WERI-Rb-1 (cell line): Measurements from ENCODE around the gene PPP1R9A.

Experiments used
- DNase-seq: peaks from one replicate; pipeline ENCODE4 v3.0.0-alpha.2; 2020
- H3K27ac ChIP-seq: fragments of 250-450 bp; sonication (Bioruptor Pico); 2 replicates; pipeline ENCODE4 v1.5.1; 2020; ENCODE audit warnings: mild to moderate bottlenecking, moderate library complexity
- H3K27me3 ChIP-seq: fragments of 250-450 bp; sonication (Bioruptor Pico); 2 replicates; pipeline ENCODE4 v1.5.1; 2021; ENCODE audit warnings: mild to moderate bottlenecking, low read depth, moderate library complexity; ENCODE audit not compliant: insufficient read depth, severe bottlenecking
- H3K36me3 ChIP-seq: fragments of 250-450 bp; sonication (Bioruptor Pico); 2 replicates; pipeline ENCODE4 v1.5.1; 2020; ENCODE audit warnings: mild to moderate bottlenecking, moderate library complexity
- H3K4me3 ChIP-seq: 2 replicates; pipeline ENCODE4 v1.5.1; 2011; ENCODE audit warnings: low read depth, mild to moderate bottlenecking, control low read depth, low read length
- H3K9me3 ChIP-seq: fragments of 250-450 bp; sonication (Bioruptor Pico); 2 replicates; pipeline ENCODE4 v1.5.1; 2021; ENCODE audit warnings: mild to moderate bottlenecking, moderate library complexity; ENCODE audit not compliant: severe bottlenecking
- TF ChIP-seq, protein P1 (sequence below): IDR thresholded peaks from 2 replicates; pipeline ENCODE4 v1.5.1; 2011; ENCODE audit warnings: low read depth, mild to moderate bottlenecking, control low read depth, inconsistent platforms, low read length

The PPP1R9A gene

GRCh38 chr7:95055295-95055694, 147.9 kb downstream of the PPP1R9A start:
- H3K4me3 ChIP-seq, result no peak overlapping the region
- TF ChIP-seq, protein P1, sequence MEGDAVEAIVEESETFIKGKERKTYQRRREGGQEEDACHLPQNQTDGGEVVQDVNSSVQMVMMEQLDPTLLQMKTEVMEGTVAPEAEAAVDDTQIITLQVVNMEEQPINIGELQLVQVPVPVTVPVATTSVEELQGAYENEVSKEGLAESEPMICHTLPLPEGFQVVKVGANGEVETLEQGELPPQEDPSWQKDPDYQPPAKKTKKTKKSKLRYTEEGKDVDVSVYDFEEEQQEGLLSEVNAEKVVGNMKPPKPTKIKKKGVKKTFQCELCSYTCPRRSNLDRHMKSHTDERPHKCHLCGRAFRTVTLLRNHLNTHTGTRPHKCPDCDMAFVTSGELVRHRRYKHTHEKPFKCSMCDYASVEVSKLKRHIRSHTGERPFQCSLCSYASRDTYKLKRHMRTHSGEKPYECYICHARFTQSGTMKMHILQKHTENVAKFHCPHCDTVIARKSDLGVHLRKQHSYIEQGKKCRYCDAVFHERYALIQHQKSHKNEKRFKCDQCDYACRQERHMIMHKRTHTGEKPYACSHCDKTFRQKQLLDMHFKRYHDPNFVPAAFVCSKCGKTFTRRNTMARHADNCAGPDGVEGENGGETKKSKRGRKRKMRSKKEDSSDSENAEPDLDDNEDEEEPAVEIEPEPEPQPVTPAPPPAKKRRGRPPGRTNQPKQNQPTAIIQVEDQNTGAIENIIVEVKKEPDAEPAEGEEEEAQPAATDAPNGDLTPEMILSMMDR, result no peak
- H3K9me3 ChIP-seq, result no peaks in the 10 kb centered on the region
- no peaks in the 10 kb centered on the region for H3K27me3 ChIP-seq
- H3K27ac ChIP-seq, result no peak overlapping the region
- DNase-seq, result no peak
- no peaks in the 10 kb centered on the region for H3K36me3 ChIP-seq

DNA sequence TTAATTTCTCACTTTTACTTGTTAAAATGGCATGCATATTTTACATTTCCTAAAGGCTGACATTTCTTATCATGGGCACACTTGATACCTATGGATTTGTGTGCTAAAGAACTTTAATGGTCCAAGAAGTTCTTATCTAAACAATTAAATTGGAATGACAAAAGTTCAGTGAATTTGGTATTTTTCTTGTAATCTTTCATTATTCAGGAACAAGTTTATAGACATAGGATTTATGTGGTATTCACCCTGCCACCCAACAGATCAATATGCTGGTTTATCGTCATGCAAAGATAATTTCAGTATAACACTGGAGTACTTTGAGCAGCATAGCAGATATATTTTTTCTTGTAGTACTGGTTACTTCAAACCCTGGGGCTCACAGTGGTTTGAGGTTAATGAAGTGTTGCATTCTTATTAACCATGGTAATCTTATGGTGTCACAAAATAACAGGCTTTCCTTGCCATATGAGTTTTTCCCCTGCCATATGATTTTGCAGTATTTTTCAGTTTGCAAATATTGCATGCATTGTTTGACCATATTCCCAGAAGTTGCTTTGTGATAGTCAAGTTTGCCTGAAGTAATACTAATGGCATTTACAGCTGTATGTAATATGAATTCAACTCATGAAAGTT, 148.8 kb downstream of the PPP1R9A start:
- H3K4me3 ChIP-seq, result no peak overlapping the region
- no peaks in the 10 kb centered on the region for H3K36me3 ChIP-seq
- H3K27ac ChIP-seq, result no peak overlapping the region
- no peaks in the 10 kb centered on the region for H3K27me3 ChIP-seq
- TF ChIP-seq, protein P1, result no peak
- DNase-seq, result no peak
- no peaks in the 10 kb centered on the region for H3K9me3 ChIP-seq

GRCh38 chr7:95056901-95057300, 149.5 kb downstream of the PPP1R9A start:
- Histone ChIP-seq H3K27ac (no peak overlapping the region), H3K27me3 (no peaks in the 10 kb centered on the region), H3K9me3 (no peaks in the 10 kb centered on the region), H3K36me3 (no peaks in the 10 kb centered on the region), H3K4me3 (no peak overlapping the region)
- no peak for DNase-seq
- TF ChIP-seq, protein P1, result no peak

- DNase-seq, result no peak
- TF ChIP-seq, protein P1, result no peak
- Histone ChIP-seq H3K4me3 (no peak overlapping the region), H3K27me3 (no peaks in the 10 kb centered on the region), H3K27ac (no peak overlapping the region), H3K9me3 (no peaks in the 10 kb centered on the region), H3K36me3 (no peaks in the 10 kb centered on the region)
These were observed 152.5 kb downstream of the PPP1R9A start for GRCh38 chr7:95059842-95060313.

DNA sequence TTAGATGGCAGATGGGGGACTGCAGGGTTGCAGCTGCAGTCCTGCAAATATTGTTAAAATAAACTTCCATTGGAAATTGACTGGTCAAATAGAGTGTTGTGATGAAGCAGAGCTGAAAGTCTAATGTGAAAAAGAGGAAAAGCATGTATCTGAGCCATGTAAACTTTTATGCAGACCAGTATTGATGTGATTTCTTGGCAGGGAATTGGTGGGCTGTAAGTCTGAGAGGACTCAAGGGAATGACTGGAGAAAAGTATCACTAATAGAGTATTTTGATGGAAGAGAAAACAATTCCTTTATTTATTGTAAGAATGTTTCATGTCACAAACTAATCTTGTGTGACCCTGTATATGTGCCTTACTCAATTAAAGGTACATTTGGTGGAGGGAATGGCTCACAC, 155.5 kb downstream of the PPP1R9A start:
- no peak overlapping the region for H3K27ac ChIP-seq
- DNase-seq, result no peak
- no peak overlapping the region for H3K4me3 ChIP-seq
- no peaks in the 10 kb centered on the region for H3K36me3 ChIP-seq
- H3K27me3 ChIP-seq, result no peaks in the 10 kb centered on the region
- TF ChIP-seq, protein P1, result no peak
- H3K9me3 ChIP-seq, result no peaks in the 10 kb centered on the region
